ENCODE data around the gene HLF.
A peak's percentile ranks its signal among the peaks of the same experiment; 100 is the strongest.

Gene HLF

DNA sequence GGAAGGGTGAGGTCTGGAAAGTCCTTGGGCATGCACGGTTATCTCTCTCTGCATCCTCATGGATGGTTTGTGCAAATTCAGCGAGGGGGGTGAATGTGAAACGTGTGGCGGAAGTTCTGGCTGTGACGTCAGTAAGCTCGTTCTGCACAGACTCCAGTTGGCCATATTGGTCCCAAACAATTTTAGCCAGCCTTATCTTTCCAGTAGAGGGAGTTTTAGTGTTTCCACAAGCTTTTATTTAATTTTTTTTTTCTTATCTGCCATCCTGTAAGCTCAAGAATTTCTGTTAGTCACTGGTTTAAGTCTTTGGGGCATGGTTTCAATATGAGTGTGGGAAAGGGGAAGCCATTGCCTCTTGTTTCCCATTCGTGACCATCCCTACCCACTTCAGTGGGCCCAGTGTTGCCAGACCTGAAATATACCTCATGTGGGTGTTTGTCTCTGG is 39.0 kb downstream of the HLF start:
- no peak for DNase-seq
- intact Hi-C loops (cut with DNase I) = no loop called here

DNA sequence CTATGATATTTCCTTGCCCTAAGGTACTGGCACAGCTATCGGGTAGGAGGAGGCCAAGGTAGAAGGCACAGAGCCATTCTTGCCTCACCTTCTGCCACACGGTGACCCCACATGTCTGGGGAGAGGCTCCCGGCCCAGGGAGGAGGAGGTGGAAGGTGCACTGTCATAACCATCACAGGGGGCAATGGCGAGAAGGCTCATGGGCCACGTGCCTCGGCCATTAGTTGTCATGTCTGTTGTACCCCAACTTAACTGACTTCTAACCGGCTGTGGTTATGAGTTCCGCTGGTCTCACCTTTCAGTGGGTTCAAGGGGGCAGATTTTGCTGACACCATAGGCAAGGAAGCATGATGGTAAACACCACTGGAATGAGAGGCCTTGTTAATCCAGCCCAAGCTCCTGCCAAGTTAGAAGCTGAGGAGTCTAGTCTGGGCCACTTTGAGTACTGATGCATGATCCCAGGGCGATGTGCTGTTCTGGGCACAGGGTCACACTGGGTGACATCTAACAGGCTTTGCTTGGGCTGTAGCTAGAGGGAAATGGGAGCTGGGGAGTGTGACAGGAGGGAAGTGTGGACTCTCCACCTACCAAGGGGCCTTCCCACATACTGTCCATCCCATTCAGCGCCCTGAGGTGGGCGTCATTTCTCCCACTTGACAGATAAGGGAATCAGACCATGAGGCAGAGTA is 39.6 kb downstream of the HLF start:
- intact Hi-C loops (cut with DNase I) = no loop called here
- DNase-seq = no peak

DNA sequence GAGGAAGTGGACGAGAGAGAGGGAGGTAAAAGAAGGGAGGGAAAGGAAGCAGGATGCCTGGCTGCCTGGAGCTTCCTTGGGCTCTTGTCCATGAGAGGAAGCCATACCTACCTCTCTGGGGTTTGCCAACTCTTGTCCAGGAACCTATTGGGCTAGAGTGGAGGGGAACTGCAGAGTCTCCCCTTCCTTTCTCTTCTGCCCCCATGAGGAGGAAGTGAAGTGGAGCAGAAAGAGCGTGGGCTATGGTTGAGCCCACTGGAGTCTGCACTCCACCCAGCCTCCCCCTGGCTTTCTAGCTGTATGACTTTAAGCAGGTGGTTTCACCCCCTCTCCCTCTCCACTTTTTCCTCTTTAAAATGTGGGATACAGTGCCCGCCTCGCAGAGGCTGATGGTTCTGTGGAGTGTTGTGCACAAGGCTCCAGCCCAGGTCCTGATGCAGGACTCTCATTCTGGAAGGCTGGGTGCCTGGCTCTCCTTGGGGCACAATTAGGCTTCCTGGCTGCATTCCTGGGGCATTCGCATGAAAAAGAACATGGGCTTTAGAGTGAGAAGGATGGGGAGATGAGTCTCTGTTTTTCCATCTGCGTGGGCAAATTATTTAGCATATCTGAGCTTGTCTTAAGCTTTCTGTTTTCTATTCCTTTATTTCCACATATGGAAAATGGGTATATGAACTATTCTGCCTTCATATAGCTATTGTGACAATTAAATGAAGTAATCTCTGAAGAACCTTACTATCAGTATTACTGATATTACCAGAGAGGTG is 40.7 kb downstream of the HLF start:
- intact Hi-C loops (cut with DNase I) = no loop called here
- DNase-seq = no peak

DNA sequence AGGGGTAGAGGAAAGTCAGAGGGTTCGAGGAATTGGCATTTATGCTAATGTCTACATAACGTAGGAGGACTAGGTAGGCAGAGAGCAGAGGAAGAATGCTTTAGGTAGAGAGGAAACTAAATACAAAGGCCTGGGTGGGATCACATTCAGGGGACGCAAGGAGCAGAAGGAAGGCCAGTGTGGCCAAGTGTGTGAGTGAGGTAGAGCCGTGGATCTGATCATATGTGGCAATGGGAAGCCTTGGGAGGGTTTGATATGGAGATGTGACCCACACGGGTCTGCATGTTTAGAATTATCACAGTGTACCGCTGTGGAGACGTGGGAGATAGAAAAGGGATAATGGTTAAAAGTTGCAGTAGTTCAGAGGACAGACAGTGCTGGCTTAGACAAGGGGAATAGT is 43.1 kb downstream of the HLF start:
- intact Hi-C loops (cut with DNase I) = no loop called here

DNA sequence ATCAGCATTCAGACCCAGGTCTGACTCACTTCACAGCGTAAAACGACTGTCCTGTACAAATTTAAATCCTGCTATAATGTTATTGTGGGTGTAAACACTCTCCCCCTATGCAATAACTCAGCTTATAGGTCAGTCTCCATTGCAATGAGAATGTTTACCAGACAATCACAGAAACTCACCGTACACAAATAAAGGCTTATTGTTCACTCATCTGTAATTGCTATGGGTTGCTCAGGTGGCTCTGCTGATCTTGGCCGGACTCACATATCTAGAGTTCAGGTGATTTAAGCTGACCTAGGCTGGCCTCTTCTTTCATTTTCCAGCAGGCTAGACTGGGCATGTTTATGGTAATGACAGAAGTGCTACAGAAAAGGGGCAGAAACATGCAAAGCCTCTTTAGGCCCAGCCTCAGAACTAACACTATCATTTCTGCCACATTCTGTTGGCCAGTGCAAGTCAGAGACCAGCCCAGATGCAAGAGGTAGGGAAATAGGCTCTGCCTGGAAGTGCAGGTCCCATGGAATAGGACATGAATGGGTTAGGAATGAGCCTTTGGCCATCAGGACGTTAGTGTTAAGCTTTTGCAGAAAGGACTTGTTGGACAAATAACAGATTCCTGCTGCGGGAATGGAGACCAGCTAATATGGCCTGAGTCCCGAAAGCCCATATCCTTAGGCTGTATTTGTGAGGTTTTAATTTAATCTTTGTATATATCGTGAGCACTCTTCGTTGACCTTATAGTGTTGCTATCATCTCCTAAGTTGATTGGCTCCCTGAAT is 44.0 kb downstream of the HLF start:
- intact Hi-C loops (cut with DNase I) = no loop called here
- no peak for DNase-seq

More for the DNA sequence above, 43.1 kb downstream of the HLF start:
- no peak for DNase-seq

DNA sequence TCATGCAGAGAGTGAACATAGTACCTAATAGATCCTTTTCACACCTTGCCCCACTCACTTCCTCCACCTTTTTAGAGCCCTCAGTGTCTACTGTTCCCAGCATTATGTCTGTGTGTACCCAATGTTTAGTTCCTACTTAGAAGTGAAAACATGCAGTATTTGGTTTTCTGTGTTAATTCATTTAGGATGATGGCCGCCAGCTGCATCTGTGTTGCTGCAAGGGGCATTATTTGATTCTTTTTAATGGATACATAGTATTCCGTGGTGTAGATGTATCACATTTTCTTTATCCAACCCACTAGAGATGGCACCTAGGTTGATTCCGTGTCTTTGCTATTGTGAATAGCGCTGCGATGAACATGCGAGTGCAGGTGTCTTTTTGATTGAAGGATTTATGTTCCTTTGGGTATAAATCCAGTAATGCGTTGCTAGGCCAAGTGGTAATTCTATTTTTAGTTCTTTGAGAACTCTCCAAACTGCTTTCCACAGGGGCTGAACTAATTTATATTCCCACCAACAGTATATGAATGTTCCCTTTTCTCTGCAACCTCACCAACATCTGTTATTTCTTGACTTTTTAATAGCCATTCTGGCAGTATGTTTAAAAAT is 47.1 kb downstream of the HLF start:
- intact Hi-C loops (cut with DNase I) = no loop called here
- no peak for DNase-seq

DNA sequence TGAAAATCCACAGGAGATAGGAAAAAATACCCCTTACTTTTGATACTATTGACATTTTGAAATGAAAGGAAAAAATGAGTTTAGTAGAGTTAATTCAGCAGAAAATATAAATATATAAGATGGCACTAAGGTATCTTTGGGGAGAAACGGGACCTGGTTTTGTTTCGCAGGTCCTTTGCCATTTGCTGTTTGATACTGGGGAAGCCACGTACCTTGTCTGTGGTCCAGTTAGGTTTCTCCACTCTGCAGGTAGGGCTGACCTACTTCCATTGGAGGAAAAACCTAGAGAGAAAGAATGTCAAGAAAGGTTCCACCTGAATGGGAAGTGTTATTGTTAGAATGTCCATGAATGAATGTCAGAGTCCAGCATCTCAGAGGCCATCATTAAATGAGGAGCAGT is 48.1 kb downstream of the HLF start:
- no peak for DNase-seq
- intact Hi-C loops (cut with DNase I) = no loop called here

DNA sequence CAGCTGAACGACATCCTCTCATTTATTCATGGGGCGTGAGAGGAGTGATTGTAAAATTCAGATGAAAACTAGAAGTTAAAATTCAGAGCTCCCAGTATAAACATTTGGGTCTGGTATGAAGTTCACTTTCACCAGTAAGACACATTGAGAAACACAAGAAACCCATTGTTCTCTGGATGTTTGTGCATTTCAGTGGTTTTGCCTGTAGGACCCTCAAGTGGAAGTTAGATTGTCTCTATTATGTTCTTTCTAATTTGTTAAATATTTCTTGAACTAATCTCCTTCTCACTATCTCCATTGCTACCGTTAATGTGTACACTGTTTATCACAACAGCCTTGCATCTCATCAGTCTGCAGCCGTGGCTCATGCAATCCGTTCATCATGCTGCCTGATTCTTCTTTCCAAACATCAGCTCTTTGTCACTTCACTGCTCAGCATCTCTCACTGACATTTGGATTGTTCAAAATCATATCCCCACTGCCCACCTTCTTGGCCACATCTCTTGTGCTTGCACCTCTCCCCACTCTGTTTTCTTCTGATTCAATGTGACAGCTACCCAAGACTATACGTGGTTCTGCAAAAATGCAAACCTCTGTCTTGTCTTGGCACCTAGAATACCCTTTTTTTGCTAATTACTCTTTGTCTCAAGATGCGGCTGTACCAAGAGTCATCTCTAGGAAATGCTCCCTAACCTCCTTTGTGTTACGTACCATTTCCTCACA is 49.5 kb downstream of the HLF start:
- intact Hi-C loops (cut with DNase I) = no loop called here
- DNase-seq = no peak

DNA sequence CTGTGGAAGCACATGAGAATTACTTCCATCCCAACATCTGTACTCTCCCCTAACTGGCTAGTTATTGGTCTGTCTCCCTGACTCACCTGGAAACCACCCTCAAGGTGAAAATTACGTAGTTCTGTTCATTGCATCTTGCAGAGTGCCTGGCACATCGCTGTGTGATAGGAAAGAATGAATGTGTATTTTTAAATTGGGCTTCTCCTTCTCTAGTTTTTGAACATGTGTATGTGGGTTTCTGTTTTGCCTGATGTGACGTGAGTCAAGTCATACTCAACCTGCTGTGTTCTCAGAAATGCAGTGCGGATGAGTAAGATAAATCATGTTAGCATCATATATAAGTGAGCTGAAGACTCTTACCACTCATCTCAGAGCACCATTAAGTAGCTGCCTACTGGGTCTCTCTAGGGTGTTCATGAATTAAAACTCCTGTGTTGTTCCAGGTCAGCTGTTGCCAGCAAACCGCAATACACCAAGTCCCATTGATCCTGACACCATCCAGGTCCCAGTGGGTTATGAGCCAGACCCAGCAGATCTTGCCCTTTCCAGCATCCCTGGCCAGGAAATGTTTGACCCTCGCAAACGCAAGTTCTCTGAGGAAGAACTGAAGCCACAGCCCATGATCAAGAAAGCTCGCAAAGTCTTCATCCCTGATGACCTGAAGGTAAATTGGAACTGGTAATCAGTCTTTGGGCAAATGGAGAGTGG is 50.2 kb downstream of the HLF start:
- intact Hi-C loops (cut with DNase I) = no loop called here
- DNase-seq = no peak

DNA sequence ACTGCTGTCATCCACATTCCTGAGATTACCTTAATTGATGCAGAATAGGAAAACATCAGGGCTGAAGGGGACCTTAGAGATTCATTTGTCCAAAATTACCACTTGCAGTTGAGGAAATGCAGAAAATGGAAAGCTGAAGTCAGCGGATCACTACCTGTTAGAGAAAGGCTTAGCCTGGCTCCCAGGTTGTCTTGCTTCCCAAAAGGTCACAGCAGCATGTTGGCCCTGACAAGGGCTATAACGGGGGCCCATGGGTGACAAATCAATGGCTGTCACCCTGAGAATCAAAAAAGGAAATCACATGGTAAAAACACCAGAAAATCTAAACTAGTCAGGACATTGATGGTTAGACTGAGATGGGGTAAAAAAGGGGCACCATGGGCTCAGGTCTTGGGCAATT is 51.7 kb downstream of the HLF start:
- no peak for DNase-seq
- intact Hi-C loops (cut with DNase I) = no loop called here

DNA sequence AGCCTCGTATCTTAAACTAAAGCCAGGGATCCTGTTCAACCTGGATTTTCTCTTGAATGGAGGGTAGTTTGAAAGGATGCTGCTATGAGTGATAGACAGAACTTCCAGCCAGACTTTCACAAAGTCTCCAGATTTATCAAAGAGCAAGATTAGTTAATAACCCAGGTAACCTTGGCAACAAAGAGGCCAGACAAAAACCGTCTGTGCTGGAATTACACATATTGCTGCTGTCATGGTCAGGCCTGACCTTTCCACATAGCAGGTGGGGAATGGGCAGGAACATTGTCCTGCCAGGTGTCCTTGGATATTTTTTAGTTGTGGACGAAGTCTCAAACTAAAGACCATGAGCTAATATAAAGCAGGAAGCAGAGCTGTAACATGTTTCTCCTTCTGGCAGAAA is 52.5 kb downstream of the HLF start:
- DNase-seq = no peak
- intact Hi-C loops (cut with DNase I) = no loop called here

DNA sequence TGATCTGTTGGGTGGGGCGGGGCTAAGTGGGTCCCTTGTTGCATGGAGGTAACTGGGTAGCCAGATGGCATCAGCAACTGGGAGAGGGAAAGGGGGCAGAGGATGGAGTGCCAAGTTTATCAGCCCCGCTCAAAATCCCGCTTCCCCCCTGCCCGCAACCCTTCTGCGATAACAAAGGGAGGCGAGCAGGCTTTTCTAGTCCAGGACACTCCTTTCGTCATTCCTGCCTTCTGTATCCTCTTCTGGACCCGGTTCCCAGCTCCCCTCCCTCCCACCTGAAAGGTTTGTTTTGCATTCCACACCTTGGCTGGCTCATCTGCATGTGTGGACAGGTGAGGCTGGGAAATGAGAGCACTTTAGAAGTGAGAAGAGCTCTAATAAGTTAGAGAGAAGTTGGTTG is 53.3 kb downstream of the HLF start:
- no peak for DNase-seq
- intact Hi-C loops (cut with DNase I) = no loop called here

DNA sequence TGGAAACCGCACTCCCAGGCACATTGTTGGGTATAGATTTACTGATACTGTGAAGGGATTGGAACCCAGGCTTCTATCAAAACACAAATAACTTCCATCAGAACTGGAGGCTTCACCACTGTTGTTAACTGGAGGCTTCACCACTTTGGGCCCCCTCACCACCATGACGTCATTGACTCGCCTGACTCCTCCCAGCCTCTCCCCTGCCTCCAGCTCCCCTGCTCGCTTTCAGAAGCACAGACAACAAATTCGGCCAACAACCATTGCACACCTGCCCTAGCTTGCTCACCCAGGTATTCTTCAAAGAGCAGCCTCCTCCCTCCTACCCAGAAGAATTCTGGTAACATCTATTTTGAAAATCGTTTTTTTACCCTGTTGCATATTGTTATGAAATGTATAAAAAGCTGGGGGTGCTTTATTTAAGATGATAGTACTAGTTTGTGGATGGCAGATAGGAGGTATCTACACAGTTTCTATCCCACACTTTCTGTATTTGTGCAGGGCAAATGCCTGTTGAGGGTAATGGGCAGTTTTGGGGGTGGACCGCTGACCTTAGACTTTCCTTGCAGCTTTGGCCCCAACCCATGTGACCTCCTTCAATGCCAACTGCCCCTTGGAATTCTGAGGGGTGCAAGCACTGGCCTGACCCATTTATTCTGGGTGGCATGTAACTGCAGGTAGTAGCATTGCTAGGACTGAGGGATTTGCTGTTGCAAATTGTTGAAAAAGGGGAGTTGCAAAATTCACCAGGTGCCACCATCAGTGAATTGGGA is 54.1 kb downstream of the HLF start:
- intact Hi-C loops (cut with DNase I) = no loop called here
- no peak for DNase-seq

DNA sequence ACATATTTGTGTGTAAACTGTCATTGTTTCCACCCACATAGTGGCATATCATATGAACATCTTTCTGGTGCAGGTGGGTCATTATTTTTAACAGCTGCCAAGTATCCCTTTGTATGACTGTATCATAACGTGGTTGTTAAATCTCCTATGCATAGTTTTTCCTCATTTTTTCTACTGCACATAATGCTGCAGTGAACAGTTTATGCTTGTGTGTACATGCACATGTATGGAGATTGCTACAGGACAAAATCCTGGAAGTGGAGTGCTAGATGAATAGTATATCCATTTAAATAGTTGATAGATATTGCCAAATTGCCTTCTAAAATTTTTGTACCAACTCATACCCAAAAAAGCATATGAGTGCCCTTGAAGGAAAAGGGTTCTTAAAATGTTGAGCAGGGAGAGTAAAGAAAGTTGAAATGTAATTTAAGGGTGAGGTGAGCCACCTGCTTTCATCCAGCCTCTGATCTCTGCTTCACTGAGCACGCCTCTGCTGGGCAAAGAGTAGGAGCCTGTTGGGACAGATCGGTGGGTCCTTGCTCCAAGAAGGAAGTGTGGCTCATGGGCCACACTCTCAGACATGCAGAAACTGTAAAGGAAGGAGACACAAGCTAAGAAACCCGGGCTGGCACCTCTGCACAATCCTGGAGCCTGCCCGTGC is 55.3 kb downstream of the HLF start:
- no peak for DNase-seq
- intact Hi-C loops (cut with DNase I) = no loop called here

DNA sequence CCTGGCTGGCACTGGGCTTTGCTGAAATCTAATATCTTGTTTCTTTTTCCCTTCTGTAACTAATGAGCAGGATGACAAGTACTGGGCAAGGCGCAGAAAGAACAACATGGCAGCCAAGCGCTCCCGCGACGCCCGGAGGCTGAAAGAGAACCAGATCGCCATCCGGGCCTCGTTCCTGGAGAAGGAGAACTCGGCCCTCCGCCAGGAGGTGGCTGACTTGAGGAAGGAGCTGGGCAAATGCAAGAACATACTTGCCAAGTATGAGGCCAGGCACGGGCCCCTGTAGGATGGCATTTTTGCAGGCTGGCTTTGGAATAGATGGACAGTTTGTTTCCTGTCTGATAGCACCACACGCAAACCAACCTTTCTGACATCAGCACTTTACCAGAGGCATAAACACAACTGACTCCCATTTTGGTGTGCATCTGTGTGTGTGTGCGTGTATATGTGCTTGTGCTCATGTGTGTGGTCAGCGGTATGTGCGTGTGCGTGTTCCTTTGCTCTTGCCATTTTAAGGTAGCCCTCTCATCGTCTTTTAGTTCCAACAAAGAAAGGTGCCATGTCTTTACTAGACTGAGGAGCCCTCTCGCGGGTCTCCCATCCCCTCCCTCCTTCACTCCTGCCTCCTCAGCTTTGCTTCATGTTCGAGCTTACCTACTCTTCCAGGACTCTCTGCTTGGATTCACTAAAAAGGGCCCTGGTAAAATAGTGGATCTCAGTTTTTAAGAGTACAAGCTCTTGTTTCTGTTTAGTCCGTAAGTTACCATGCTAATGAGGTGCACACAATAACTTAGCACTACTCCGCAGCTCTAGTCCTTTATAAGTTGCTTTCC is 56.0 kb downstream of the HLF start:
- peak in 3 of 10 donors; percentile 17 to 36 (median 32) for DNase-seq
- intact Hi-C loops (cut with DNase I) = no loop called here

DNA sequence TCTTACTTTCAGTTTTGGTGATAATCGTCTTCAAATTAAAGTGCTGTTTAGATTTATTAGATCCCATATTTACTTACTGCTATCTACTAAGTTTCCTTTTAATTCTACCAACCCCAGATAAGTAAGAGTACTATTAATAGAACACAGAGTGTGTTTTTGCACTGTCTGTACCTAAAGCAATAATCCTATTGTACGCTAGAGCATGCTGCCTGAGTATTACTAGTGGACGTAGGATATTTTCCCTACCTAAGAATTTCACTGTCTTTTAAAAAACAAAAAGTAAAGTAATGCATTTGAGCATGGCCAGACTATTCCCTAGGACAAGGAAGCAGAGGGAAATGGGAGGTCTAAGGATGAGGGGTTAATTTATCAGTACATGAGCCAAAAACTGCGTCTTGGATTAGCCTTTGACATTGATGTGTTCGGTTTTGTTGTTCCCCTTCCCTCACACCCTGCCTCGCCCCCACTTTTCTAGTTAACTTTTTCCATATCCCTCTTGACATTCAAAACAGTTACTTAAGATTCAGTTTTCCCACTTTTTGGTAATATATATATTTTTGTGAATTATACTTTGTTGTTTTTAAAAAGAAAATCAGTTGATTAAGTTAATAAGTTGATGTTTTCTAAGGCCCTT is 56.8 kb downstream of the HLF start:
- DNase-seq = no peak
- intact Hi-C loops (cut with DNase I) = no loop called here

DNA sequence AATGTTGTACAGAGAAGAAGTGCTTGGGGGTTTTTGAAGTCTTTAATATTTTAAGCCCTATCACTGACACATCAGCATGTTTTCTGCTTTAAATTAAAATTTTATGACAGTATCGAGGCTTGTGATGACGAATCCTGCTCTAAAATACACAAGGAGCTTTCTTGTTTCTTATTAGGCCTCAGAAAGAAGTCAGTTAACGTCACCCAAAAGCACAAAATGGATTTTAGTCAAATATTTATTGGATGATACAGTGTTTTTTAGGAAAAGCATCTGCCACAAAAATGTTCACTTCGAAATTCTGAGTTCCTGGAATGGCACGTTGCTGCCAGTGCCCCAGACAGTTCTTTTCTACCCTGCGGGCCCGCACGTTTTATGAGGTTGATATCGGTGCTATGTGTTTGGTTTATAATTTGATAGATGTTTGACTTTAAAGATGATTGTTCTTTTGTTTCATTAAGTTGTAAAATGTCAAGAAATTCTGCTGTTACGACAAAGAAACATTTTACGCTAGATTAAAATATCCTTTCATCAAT is 57.8 kb downstream of the HLF start:
- intact Hi-C loops (cut with DNase I) = no loop called here

More for the DNA sequence above, 57.8 kb downstream of the HLF start:
- no peak for DNase-seq

Data from posterior cingulate gyrus (tissue), 11 donors.